Hepatocyte (in vitro differentiated cells): Measurements from ENCODE around the gene HYLS1. TPM values are rescaled to one million over a fixed set of nuclear protein-coding genes. Genes with fewer than 3 reads are reported as not detected.

Experiments
- DNase-seq: peaks from one replicate; pipeline ENCODE4 v3.0.0-alpha.2; 2016; ENCODE audit warnings: low spot score
- H2AFZ ChIP-seq: fragments of 200-600 bp; sonication (generic); 2 replicates; pipeline ENCODE4 v1.6.0; 2016; ENCODE audit warnings: antibody characterized with exemption, mild to moderate bottlenecking
- H3K27ac ChIP-seq: fragments of 200-600 bp; sonication (generic); 2 replicates; pipeline ENCODE4 v1.5.1; 2016; ENCODE audit warnings: mild to moderate bottlenecking
- H3K27me3 ChIP-seq: fragments of 200-600 bp; sonication (generic); 2 replicates; pipeline ENCODE4 v1.6.1; 2016
- H3K36me3 ChIP-seq: fragments of 200-600 bp; sonication (generic); replicated peaks from 2 replicates; pipeline ENCODE4 v1.5.1; 2016; ENCODE audit warnings: low read depth; ENCODE audit not compliant: insufficient read depth
- H3K4me1 ChIP-seq: fragments of 200-600 bp; sonication (generic); 2 replicates; pipeline ENCODE4 v1.5.1; 2016; ENCODE audit warnings: mild to moderate bottlenecking, moderate library complexity; ENCODE audit not compliant: insufficient read depth
- H3K4me2 ChIP-seq: fragments of 200-600 bp; sonication (generic); 2 replicates; pipeline ENCODE4 v1.6.0; 2016
- H3K4me3 ChIP-seq: fragments of 200-600 bp; sonication (generic); 2 replicates; pipeline ENCODE4 v1.5.1; 2016; ENCODE audit warnings: mild to moderate bottlenecking
- H3K79me2 ChIP-seq: fragments of 200-600 bp; sonication (generic); 2 replicates; pipeline ENCODE4 v1.6.0; 2017; ENCODE audit warnings: mild to moderate bottlenecking
- H3K9me2 ChIP-seq: fragments of 200-600 bp; sonication (generic); replicated peaks from 2 replicates; pipeline ENCODE4 v1.6.0; 2017; ENCODE audit warnings: mild to moderate bottlenecking; ENCODE audit not compliant: insufficient read depth
- H3K9me3 ChIP-seq: fragments of 200-600 bp; sonication (generic); 2 replicates; pipeline ENCODE4 v1.5.1; 2016; ENCODE audit warnings: low read depth, mild to moderate bottlenecking
- H4K20me1 ChIP-seq: fragments of 200-600 bp; sonication (generic); 2 replicates; pipeline ENCODE4 v1.6.0; 2016; ENCODE audit warnings: mild to moderate bottlenecking; ENCODE audit not compliant: insufficient read depth, poor library complexity, severe bottlenecking
- CTCF ChIP-seq: fragments of 200-600 bp; sonication (generic); IDR thresholded peaks from 2 replicates; pipeline ENCODE4 v1.5.1; 2016; ENCODE audit warnings: antibody characterized with exemption, mild to moderate bottlenecking; ENCODE audit not compliant: poor library complexity
- EZH2 ChIP-seq: fragments of 200-600 bp; sonication (generic); IDR thresholded peaks from 2 replicates; pipeline ENCODE4 v1.6.1; 2016; ENCODE audit warnings: antibody characterized with exemption, mild to moderate bottlenecking, borderline replicate concordance
- EZH2phosphoT487 ChIP-seq: fragments of 200-600 bp; sonication (generic); IDR thresholded peaks from one replicate; pipeline ENCODE4 v1.6.1; 2018; ENCODE audit warnings: antibody characterized with exemption, mild to moderate bottlenecking, low read depth, moderate library complexity; ENCODE audit not compliant: unreplicated experiment, severe bottlenecking
- WGBS: methylation state at CpG from one replicate; pipeline ENCODE4 v1.1.6; 2016; ENCODE audit warnings: low lambda C conversion rate; ENCODE audit errors: missing lambda C conversion rate; 5-methylcytosine and 5-hydroxymethylcytosine counted together
- polyA plus RNA-seq: library from polyadenylated mRNA; unstranded; fragments of >200 nt; fragmentation: Nextera tagmentation; extraction: Ambion mirVana; gene quantifications from 2 replicates; pipeline ENCODE4 v1.2.1, GENCODE V29; 2016
- total RNA-seq: library from RNA; depleted of rRNA; stranded (reverse); fragments of >200 nt; gene quantifications from 2 replicates; pipeline ENCODE4 v1.2.3, GENCODE V29; 2014

HYLS1 gene
- total and polyA plus RNA-seq, 2 experiments from 2014 or later: 5.4 to 5.7 TPM

GRCh38 chr11:125939081-125939521 lies 51.6 kb downstream of the HYLS1 start:
- Histone ChIP-seq H3K27me3 (no peaks in the 10 kb centered on the region), H3K4me2 (no peak overlapping the region), H3K4me3 (no peak overlapping the region), H4K20me1 (no peaks in the 10 kb centered on the region), H3K79me2 (no peaks in the 10 kb centered on the region), H2AFZ (no peak overlapping the region), H3K27ac (no peak overlapping the region), H3K4me1 (no peaks in the 10 kb centered on the region), H3K9me2 (no peaks in the 10 kb centered on the region), H3K36me3 (no peaks in the 10 kb centered on the region), H3K9me3 (no peaks in the 10 kb centered on the region)
- DNase-seq: no peak
- TF ChIP-seq CTCF (no peak), EZH2 (no peak), EZH2phosphoT487 (no peak)
- WGBS: 51% methylated on average over 4 of the region's 4 CpGs

GRCh38 chr11:125940145-125940544 lies 52.7 kb downstream of the HYLS1 start:
- Histone ChIP-seq H3K4me3 (no peak overlapping the region), H2AFZ (no peak overlapping the region), H3K4me2 (no peak overlapping the region), H3K27ac (no peak overlapping the region), H3K36me3 (no peaks in the 10 kb centered on the region), H3K79me2 (no peaks in the 10 kb centered on the region), H3K9me2 (no peaks in the 10 kb centered on the region), H3K4me1 (no peaks in the 10 kb centered on the region), H3K27me3 (no peaks in the 10 kb centered on the region), H4K20me1 (no peaks in the 10 kb centered on the region), H3K9me3 (no peaks in the 10 kb centered on the region)
- DNase-seq: no peak
- no peak for TF ChIP-seq CTCF
- TF ChIP-seq EZH2phosphoT487: no peak
- no peak for TF ChIP-seq EZH2
- 98% methylated on average over 4 of the region's 4 CpGs for WGBS

GRCh38 chr11:125941267-125941618 lies 53.8 kb downstream of the HYLS1 start:
- no peak for TF ChIP-seq EZH2
- no peak for TF ChIP-seq EZH2phosphoT487
- no peak for TF ChIP-seq CTCF
- Histone ChIP-seq H3K4me2 (no peak overlapping the region), H3K9me3 (no peaks in the 10 kb centered on the region), H4K20me1 (no peaks in the 10 kb centered on the region), H3K79me2 (no peaks in the 10 kb centered on the region), H2AFZ (no peak overlapping the region), H3K4me3 (no peak overlapping the region), H3K27ac (no peak overlapping the region), H3K9me2 (no peaks in the 10 kb centered on the region), H3K36me3 (no peaks in the 10 kb centered on the region), H3K4me1 (no peaks in the 10 kb centered on the region), H3K27me3 (no peaks in the 10 kb centered on the region)
- 93% methylated on average over 4 of the region's 4 CpGs for WGBS
- DNase-seq: no peak
